HEK293 (cell line): ENCODE data around the gene CEBPA.

ENCODE experiments used
- CTCF ChIA-PET: fragments of 350-600 bp; formaldehyde crosslinking; extraction: SDS; loops from one replicate; lab custom pipeline; 2021; ENCODE audit warnings: antibody characterized with exemption; lab: Yijun Ruan, JAX
- POLR2A ChIA-PET: fragments of 300-600 bp; formaldehyde crosslinking; extraction: SDS; loops from one replicate; lab custom pipeline; 2020; ENCODE audit warnings: antibody characterized with exemption, inconsistent platforms; lab: Yijun Ruan, JAX
- H3K27ac ChIP-seq: fragments of 200-500 bp; sonication (Bioruptor generic); 2 replicates; pipeline ENCODE4 v1.5.1; 2014; ENCODE audit warnings: low read depth, low read length, control low read depth, inconsistent platforms; ENCODE audit errors: extremely low read depth
- H3K36me3 ChIP-seq, 2 experiments: fragments of 200-500 bp in 1 of 2; sonication (Bioruptor generic) in 1 of 2; 1 replicate in 1 of 2; 2 replicates in 1 of 2; pipeline ENCODE4 v1.5.1; 2014 to 2017; ENCODE audit warnings: inconsistent platforms in 2 of 2, low read length in 2 of 2; ENCODE audit not compliant: control insufficient read depth in 2 of 2, insufficient read depth in 1 of 2
- H3K4me1 ChIP-seq: fragments of 200-500 bp; sonication (Bioruptor generic); 2 replicates; pipeline ENCODE4 v1.5.1; 2014; ENCODE audit warnings: mild to moderate bottlenecking, low read length, inconsistent platforms; ENCODE audit not compliant: control insufficient read depth, insufficient read depth
- H3K4me3 ChIP-seq: 2 replicates; pipeline ENCODE4 v1.5.1; 2011; ENCODE audit warnings: low read depth, mild to moderate bottlenecking, control low read depth, low read length, moderate library complexity
- H3K9me3 ChIP-seq: fragments of 200-500 bp; sonication (Bioruptor generic); 2 replicates; pipeline ENCODE4 v1.5.1; 2014; ENCODE audit warnings: low read depth, low read length, inconsistent platforms; ENCODE audit not compliant: control insufficient read depth, insufficient read depth
- PRDM10 ChIP-seq: fragments of 450-650 bp; formaldehyde crosslinking; IDR thresholded peaks from 2 replicates; pipeline ENCODE4 v1.5.1; 2016; ENCODE audit warnings: missing biosample characterization, missing genetic modification characterization
- RBAK ChIP-seq: fragments of 450-650 bp; formaldehyde crosslinking; IDR thresholded peaks from 2 replicates; pipeline ENCODE4 v1.5.1; 2016; ENCODE audit warnings: missing biosample characterization, missing genetic modification characterization
- SALL2 ChIP-seq: fragments of 450-650 bp; formaldehyde crosslinking; IDR thresholded peaks from 2 replicates; pipeline ENCODE4 v1.5.0; 2017; ENCODE audit warnings: missing biosample characterization, mild to moderate bottlenecking, missing genetic modification characterization, borderline replicate concordance
- TCF7L2 ChIP-seq: IDR thresholded peaks from 2 replicates; pipeline ENCODE4 v1.6.1; 2011; ENCODE audit warnings: low read depth, mild to moderate bottlenecking, inconsistent platforms, low read length, moderate library complexity, borderline replicate concordance
- ZBTB44 ChIP-seq: fragments of 450-650 bp; IDR thresholded peaks from 2 replicates; pipeline ENCODE4 v1.5.1; 2018; ENCODE audit warnings: missing biosample characterization, mild to moderate bottlenecking, missing genetic modification characterization
- ZNF132 ChIP-seq: fragments of 450-650 bp; formaldehyde crosslinking; IDR thresholded peaks from 2 replicates; pipeline ENCODE4 v1.5.1; 2017; ENCODE audit warnings: missing biosample characterization, missing genetic modification characterization, borderline replicate concordance
- ZNF404 ChIP-seq: fragments of 450-650 bp; formaldehyde crosslinking; IDR thresholded peaks from 2 replicates; pipeline ENCODE4 v1.5.1; 2017; ENCODE audit warnings: missing biosample characterization, missing genetic modification characterization
- ZNF426 ChIP-seq: fragments of 450-650 bp; formaldehyde crosslinking; IDR thresholded peaks from 2 replicates; pipeline ENCODE4 v1.5.1; 2017; ENCODE audit warnings: missing biosample characterization, missing genetic modification characterization, mild to moderate bottlenecking, inconsistent platforms, moderate library complexity
- ZNF449 ChIP-seq: fragments of 450-650 bp; formaldehyde crosslinking; IDR thresholded peaks from 2 replicates; pipeline ENCODE4 v1.5.1; 2017; ENCODE audit warnings: missing biosample characterization, mild to moderate bottlenecking, missing genetic modification characterization, moderate library complexity
- ZNF529 ChIP-seq: fragments of 450-650 bp; formaldehyde crosslinking; IDR thresholded peaks from 2 replicates; pipeline ENCODE4 v1.5.1; 2017; ENCODE audit warnings: missing genetic modification characterization, missing biosample characterization; ENCODE audit not compliant: insufficient replicate concordance
- ZNF623 ChIP-seq: fragments of 450-650 bp; formaldehyde crosslinking; IDR thresholded peaks from 2 replicates; pipeline ENCODE4 v1.5.1; 2016; ENCODE audit warnings: missing biosample characterization, missing genetic modification characterization
- ZNF76 ChIP-seq: fragments of 450-650 bp; formaldehyde crosslinking; IDR thresholded peaks from 2 replicates; pipeline ENCODE4; 2016; ENCODE audit warnings: low read depth, missing biosample characterization, missing genetic modification characterization, borderline replicate concordance
- TF ChIP-seq, protein P1 (sequence below): fragments of 450-650 bp; formaldehyde crosslinking; IDR thresholded peaks from 2 replicates; pipeline ENCODE4 v1.5.1; 2016; ENCODE audit warnings: missing biosample characterization, missing genetic modification characterization
- TF ChIP-seq, protein P2 (sequence below): fragments of 450-650 bp; formaldehyde crosslinking; IDR thresholded peaks from 2 replicates; pipeline ENCODE4 v1.5.1; 2016; ENCODE audit warnings: missing biosample characterization, missing genetic modification characterization

The CEBPA gene

DNA sequence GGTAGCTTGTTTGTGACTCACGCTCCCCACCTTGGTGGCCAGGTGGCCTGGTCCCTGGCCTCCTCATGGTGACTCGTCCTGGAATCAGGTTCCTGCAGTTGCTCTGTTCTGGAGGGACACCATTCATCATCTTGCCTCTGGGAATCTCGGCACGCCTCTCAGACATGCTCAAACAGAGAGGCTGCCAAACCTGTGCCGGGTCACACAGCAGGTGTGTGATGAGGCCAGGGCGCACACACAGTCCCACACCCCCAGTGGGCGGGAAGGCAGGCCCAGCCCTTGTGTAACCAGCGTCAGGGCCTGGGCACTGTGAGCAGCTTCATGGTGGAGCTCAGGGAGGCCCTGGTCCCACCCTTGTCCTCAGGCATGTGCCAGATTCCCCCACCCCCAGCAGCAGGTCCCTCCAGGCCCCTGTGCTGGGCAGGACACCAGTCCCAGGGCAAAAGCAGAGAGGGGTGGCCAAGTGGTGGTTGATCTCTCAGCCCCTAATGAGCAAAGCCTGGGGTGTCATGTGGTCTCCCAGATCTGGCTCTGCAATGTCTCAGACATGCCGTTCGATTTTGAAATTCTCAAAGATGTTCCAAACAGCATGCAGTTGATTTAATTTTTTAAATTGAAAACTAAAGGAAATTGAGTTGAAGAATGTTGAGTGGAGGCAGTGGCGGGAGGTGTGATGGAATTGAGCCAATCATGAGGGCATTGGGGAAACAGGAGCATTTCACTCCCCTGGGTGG lies 12.1 kb downstream of the CEBPA start:
- POLR2A ChIA-PET, result interaction anchor here (0.5 kb wide), 1 partner anchor 963 kb away, joined by 5 read pairs; no protein-coding TSS in a partner anchor
- Histone ChIP-seq H3K9me3 (no peaks in the 10 kb centered on the region; the same call in 1 of the 2 replicates), H3K36me3 (no peaks in the 10 kb centered on the region), H3K4me1 (peaks cover 27% of the 10 kb centered on the region), H3K27ac (no peak overlapping the region)
- TF ChIP-seq ZNF623 (no peak), PRDM10 (no peak), ZNF132 (tag by site-specific recombination) (no peak), TCF7L2 (no peak), ZNF76 (no peak), ZNF404 (no peak)
- TF ChIP-seq, protein P1, sequence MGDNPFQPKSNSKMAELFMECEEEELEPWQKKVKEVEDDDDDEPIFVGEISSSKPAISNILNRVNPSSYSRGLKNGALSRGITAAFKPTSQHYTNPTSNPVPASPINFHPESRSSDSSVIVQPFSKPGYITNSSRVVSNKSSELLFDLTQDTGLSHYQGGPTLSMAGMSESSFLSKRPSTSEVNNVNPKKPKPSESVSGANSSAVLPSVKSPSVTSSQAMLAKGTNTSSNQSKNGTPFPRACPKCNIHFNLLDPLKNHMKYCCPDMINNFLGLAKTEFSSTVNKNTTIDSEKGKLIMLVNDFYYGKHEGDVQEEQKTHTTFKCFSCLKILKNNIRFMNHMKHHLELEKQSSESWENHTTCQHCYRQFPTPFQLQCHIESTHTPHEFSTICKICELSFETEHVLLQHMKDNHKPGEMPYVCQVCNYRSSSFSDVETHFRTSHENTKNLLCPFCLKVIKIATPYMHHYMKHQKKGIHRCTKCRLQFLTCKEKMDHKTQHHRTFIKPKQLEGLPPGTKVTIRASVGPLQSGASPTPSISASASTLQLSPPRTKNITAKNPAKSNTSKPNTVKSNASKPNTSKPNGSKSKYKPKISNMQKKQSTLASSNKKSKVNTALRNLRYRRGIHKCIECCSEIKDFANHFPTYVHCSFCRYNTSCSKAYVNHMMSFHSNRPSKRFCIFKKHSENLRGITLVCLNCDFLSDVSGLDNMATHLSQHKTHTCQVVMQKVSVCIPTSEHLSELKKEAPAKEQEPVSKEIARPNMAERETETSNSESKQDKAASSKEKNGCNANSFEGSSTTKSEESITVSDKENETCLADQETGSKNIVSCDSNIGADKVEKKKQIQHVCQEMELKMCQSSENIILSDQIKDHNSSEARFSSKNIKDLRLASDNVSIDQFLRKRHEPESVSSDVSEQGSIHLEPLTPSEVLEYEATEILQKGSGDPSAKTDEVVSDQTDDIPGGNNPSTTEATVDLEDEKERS, result no peak
- TF ChIP-seq, protein P2, sequence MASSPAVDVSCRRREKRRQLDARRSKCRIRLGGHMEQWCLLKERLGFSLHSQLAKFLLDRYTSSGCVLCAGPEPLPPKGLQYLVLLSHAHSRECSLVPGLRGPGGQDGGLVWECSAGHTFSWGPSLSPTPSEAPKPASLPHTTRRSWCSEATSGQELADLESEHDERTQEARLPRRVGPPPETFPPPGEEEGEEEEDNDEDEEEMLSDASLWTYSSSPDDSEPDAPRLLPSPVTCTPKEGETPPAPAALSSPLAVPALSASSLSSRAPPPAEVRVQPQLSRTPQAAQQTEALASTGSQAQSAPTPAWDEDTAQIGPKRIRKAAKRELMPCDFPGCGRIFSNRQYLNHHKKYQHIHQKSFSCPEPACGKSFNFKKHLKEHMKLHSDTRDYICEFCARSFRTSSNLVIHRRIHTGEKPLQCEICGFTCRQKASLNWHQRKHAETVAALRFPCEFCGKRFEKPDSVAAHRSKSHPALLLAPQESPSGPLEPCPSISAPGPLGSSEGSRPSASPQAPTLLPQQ (tag by site-specific recombination), result no peak
- TF ChIP-seq, all 188 proteins: peak for 0
- no peak overlapping the region for H3K4me3 ChIP-seq
- CTCF ChIA-PET, result interaction anchor here (0.6 to 1.2 kb wide), 3 partner anchors 10 to 109 kb away, joined by 3 read pairs; no protein-coding TSS in a partner anchor

- Histone ChIP-seq H3K36me3 (no peaks in the 10 kb centered on the region), H3K27ac (no peak overlapping the region), H3K9me3 (no peaks in the 10 kb centered on the region; the same call in 1 of the 2 replicates), H3K4me1 (peaks cover 24% of the 10 kb centered on the region), H3K4me3 (no peak overlapping the region)
- ChIA-PET POLR2A (no interaction called here), CTCF (interaction anchor here (1.2 kb wide), 1 partner anchor 11 kb away, joined by 3 read pairs; no protein-coding TSS in a partner anchor)
- TF ChIP-seq ZNF529, result no peak
- no peak for TF ChIP-seq ZBTB44
- TF ChIP-seq RBAK (tag by site-specific recombination), result no peak
- no peak for TF ChIP-seq SALL2 (tag by site-specific recombination)
- no peak for TF ChIP-seq ZNF426
- TF ChIP-seq, protein P2 (tag by site-specific recombination), result no peak
- no peak for TF ChIP-seq ZNF449 (tag by site-specific recombination)
These were observed 13.1 kb downstream of the CEBPA start for GRCh38 chr19:33289261-33289660.
